COR-L47 (cell line): Measurements from ENCODE around the gene MAL.
"Not testable (repeated sequence)": the region's sequence is repeated elsewhere in the genome, so short reads cannot be mapped to it uniquely, and the experiment has no call there.

ENCODE experiments used
- DNase-seq: peaks from one replicate; lab custom pipeline; 2025; lab: John Stamatoyannopoulos, UW

MAL gene

GRCh38 chr2:95032868-95033603 lies 7.5 kb downstream of the MAL start:
- DNase-seq = no peak

GRCh38 chr2:95034221-95034620 lies 8.7 kb downstream of the MAL start:
- DNase-seq = no peak

- no peak for DNase-seq
Observed at GRCh38 chr2:95034818-95035217, 9.3 kb downstream of the MAL start.

- no peak for DNase-seq
Observed at GRCh38 chr2:95036596-95037383, 11.3 kb downstream of the MAL start.

- DNase-seq = no peak
Observed at GRCh38 chr2:95037384-95037839, 11.9 kb downstream of the MAL start.

GRCh38 chr2:95037841-95038585 lies 12.5 kb downstream of the MAL start:
- not testable (repeated sequence) for DNase-seq

GRCh38 chr2:95038635-95039298 lies 13.3 kb downstream of the MAL start:
- no peak for DNase-seq

- DNase-seq = no peak
Observed at GRCh38 chr2:95039363-95039762, 13.9 kb downstream of the MAL start.

GRCh38 chr2:95039978-95040377 lies 14.5 kb downstream of the MAL start:
- DNase-seq = no peak

- DNase-seq = no peak
Observed at GRCh38 chr2:95040426-95040825, 14.9 kb downstream of the MAL start.

GRCh38 chr2:95041060-95041823 lies 15.7 kb downstream of the MAL start:
- no peak for DNase-seq

- DNase-seq = no peak
Observed at GRCh38 chr2:95041824-95042442, 16.4 kb downstream of the MAL start.

- peak; percentile 40 for DNase-seq
Observed at GRCh38 chr2:95042472-95043271, 17.2 kb downstream of the MAL start.

GRCh38 chr2:95043300-95044093 lies 18.0 kb downstream of the MAL start:
- DNase-seq = peak; percentile 54

- no peak for DNase-seq
Observed at GRCh38 chr2:95044601-95045000, 19.1 kb downstream of the MAL start.

GRCh38 chr2:95046371-95047112 lies 21.0 kb downstream of the MAL start:
- no peak for DNase-seq

- DNase-seq = no peak
Observed at GRCh38 chr2:95047629-95048510, 22.4 kb downstream of the MAL start.
